ENCODE measurements around the gene FGF22. TPM values are rescaled to one million over a fixed set of nuclear protein-coding genes. Genes with fewer than 3 reads are reported as not detected.

Gene FGF22
- total RNA-seq, 4 donors from 2014 or later: 0.30 to 9.0 (median 3.4) TPM

GRCh38 chr19:658059-658839, 18.6 kb downstream of the FGF22 start:
- DNase-seq (ENCODE audit: low spot score in 2 of 2): no peak
- Histone ChIP-seq H3K27me3 (no peaks in the 10 kb centered on the region), H3K4me1 (peaks cover 3 to 68% (median 47%) of the 10 kb centered on the region in 4 donors), H3K9me3 (no peaks in the 10 kb centered on the region), H3K27ac (peak overlapping the region in 3 of 4 donors; percentile 70 to 96 (median 92)), H3K4me3 (no peak overlapping the region), H3K36me3 (peaks cover 0 to 40% (median 0%) of the 10 kb centered on the region in 3 donors)
- TF ChIP-seq EP300 (IDR thresholded peaks at IDR 0.05): no peak
- TF ChIP-seq POLR2A (IDR thresholded peaks at IDR 0.05): no peak
- TF ChIP-seq CTCF (IDR thresholded peaks at IDR 0.05): no peak
- 73 to 77% methylated on average over 15 to 17 of the region's 33 CpGs for WGBS, 2 donors

GRCh38 chr19:658916-659839, 19.5 kb downstream of the FGF22 start:
- DNase-seq (ENCODE audit: low spot score in 2 of 2): no peak
- no peaks in the 10 kb centered on the region for H3K27me3 ChIP-seq
- WGBS, 2 donors: 68 to 71% methylated on average over 12 to 25 of the region's 50 CpGs
- H3K27ac ChIP-seq: peak overlapping the region in 3 of 4 donors; percentile 70 to 96 (median 92)
- H3K4me1 ChIP-seq: peaks cover 3 to 77% (median 55%) of the 10 kb centered on the region in 4 donors
- H3K4me3 ChIP-seq: no peak overlapping the region
- H3K9me3 ChIP-seq: no peaks in the 10 kb centered on the region
- TF ChIP-seq CTCF (IDR thresholded peaks at IDR 0.05) (no peak), POLR2A (IDR thresholded peaks at IDR 0.05) (no peak)
- peaks cover 0 to 30% (median 0%) of the 10 kb centered on the region in 3 donors for H3K36me3 ChIP-seq

GRCh38 chr19:660793-661426, 21.2 kb downstream of the FGF22 start:
- H3K27me3 ChIP-seq: no peaks in the 10 kb centered on the region
- whole genome bisulfite sequencing, 2 donors: 33 to 42% methylated on average over 20 of the region's 20 CpGs
- H3K9me3 ChIP-seq: no peaks in the 10 kb centered on the region
- H3K4me3 ChIP-seq: peak overlapping the region; percentile 77 to 100 (median 98)
- H3K36me3 ChIP-seq: peaks cover 0 to 28% (median 0%) of the 10 kb centered on the region in 3 donors
- peaks cover 3 to 83% (median 64%) of the 10 kb centered on the region in 4 donors for H3K4me1 ChIP-seq
- TF ChIP-seq CTCF (IDR thresholded peaks at IDR 0.05) (no peak), EP300 (IDR thresholded peaks at IDR 0.05) (no peak), POLR2A (IDR thresholded peaks at IDR 0.05) (no peak)
- H3K27ac ChIP-seq: peak overlapping the region; percentile 78 to 96 (median 91)
- DNase-seq (ENCODE audit: low spot score in 2 of 2): no peak

GRCh38 chr19:661427-662196, 21.9 kb downstream of the FGF22 start:
- peaks cover 0 to 25% (median 0%) of the 10 kb centered on the region in 3 donors for H3K36me3 ChIP-seq
- H3K27ac ChIP-seq: peak overlapping the region; percentile 78 to 96 (median 91)
- peak overlapping the region; percentile 77 to 100 (median 98) for H3K4me3 ChIP-seq
- TF ChIP-seq POLR2A (IDR thresholded peaks at IDR 0.05) (no peak), CTCF (IDR thresholded peaks at IDR 0.05) (no peak), EP300 (IDR thresholded peaks at IDR 0.05) (no peak)
- peaks cover 3 to 77% (median 64%) of the 10 kb centered on the region in 4 donors for H3K4me1 ChIP-seq
- H3K27me3 ChIP-seq: no peaks in the 10 kb centered on the region
- no peaks in the 10 kb centered on the region for H3K9me3 ChIP-seq
- 19% methylated on average over 25 to 30 of the region's 31 CpGs for WGBS, 2 donors
- DNase-seq (ENCODE audit: low spot score in 2 of 2): no peak

Measured in tibial nerve (tissue), 4 donors.